ENCODE data around the gene FAN1. TPM values are rescaled to one million over a fixed set of nuclear protein-coding genes. Genes with fewer than 3 reads are reported as not detected.

Gene FAN1
- total and polyA plus RNA-seq, 2 of the 4 experiments (the other 2 are of a cell fraction) = 7.6 to 12.4 TPM

DNA sequence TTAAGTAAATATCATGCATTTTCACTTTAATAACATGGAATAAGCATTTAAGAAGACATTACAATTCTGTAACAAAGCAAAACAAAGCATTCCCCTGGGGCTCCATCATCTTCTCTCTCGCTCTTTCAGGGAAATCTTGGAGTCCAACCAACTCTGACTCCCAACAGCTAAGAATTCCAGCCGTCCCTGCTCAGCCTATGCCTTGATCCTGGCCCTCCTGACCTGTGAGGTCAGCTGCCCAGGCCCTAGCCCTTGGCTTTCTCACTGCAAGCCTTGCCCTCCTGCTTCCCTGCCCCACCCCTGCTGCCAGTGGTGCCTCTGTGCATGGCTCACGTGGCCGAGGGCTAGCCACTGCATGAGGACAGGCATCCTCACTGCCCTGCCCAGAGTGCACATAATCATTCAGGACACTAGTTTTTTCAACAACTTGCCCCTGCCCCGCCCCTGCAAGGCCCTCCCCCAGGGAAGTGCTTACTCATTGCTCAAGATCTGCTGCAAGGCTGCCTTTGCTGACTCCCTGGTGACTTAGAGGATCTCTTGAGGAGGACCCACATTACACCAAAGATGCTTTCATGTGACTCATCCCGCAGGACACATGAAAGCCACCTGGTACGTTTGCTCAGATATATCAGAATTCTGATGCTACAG is 50.1 kb downstream of the FAN1 start:
- peaks cover 0 to 14% of the 10 kb centered on the region in 2 experiments; a peak in 2 of 4 replicates for H3K79me1 ChIP-seq (ENCODE audit: low read depth in 1 of 2, low read length in 2 of 2)
- peak overlapping the region; percentile 59; the same call in 1 of the 3 replicates for H2BK15ac ChIP-seq (ENCODE audit: low read depth, low read length)
- peaks cover 28% of the 10 kb centered on the region for H3K36me3 ChIP-seq (ENCODE audit: control insufficient read depth, insufficient read depth, low read length)
- in situ Hi-C loops (cut with MboI; ENCODE audit: low sequenced_read_pairs) (no loop called here), dilution Hi-C loops (cut with HindIII; ENCODE audit: low sequenced_read_pairs, unreplicated experiment) (no loop called here), intact Hi-C loops (cut with micrococcal nuclease) (loop anchor here (1.0 to 2.0 kb wide), 2 partner anchors 37 to 175 kb away; partner anchors contain the start of gene MTMR10)
- peaks cover 3% of the 10 kb centered on the region for H4K20me1 ChIP-seq (ENCODE audit: insufficient read depth, low read length)
- peaks cover 9% of the 10 kb centered on the region for H3K4me1 ChIP-seq (ENCODE audit: control insufficient read depth, insufficient read depth, low read length)
- ChIA-PET POLR2A (ENCODE audit: unreplicated experiment) (no interaction called here), CTCF (interaction anchor here (1.8 kb wide), 1 partner anchor 175 kb away, joined by 3 read pairs; no protein-coding TSS in a partner anchor)
- peak overlapping the region; percentile 68 for H2AK9ac ChIP-seq (replicated peaks; ENCODE audit: low read depth, low read length, poor library complexity)
- no peaks in the 10 kb centered on the region for H3K9me3 ChIP-seq (ENCODE audit: control insufficient read depth, insufficient read depth, low read length)
- peak overlapping the region; percentile 91 for H3K4ac ChIP-seq (ENCODE audit: low read depth, low read length)
- H3K18ac ChIP-seq (ENCODE audit: low read depth, low read length) = peak overlapping the region; percentile 47
- H3K27me3 ChIP-seq (ENCODE audit: control insufficient read depth, insufficient read depth, low read length) = no peaks in the 10 kb centered on the region
- no peak overlapping the region for H3K9ac ChIP-seq (ENCODE audit: low read depth, low read length)
- H3K23ac ChIP-seq (ENCODE audit: low read depth, low read length) = peak overlapping the region; percentile 43
- ATAC-seq (ENCODE audit: low read depth) (peak; percentile 95), DNase-seq (peak; percentile 96)
- no peak overlapping the region for H3K4me3 ChIP-seq (ENCODE audit: insufficient read depth, low read depth, low read length)
- no TSS peak for BruUV-seq (replicated peaks)
- peaks cover 9% of the 10 kb centered on the region for H3K9me1 ChIP-seq (ENCODE audit: insufficient read depth, low read length)
- H2AFZ ChIP-seq (replicated peaks; ENCODE audit: low read length, poor library complexity) = peak overlapping the region; percentile 81
- peak overlapping the region; percentile 11; the same call in 1 of the 2 replicates for H4K5ac ChIP-seq (ENCODE audit: low read depth, low read length)
- peak overlapping the region; percentile 96; the same call in 1 of the 2 replicates for H2AK5ac ChIP-seq (ENCODE audit: low read depth, low read length)
- H3K14ac ChIP-seq (replicated peaks; ENCODE audit: low read depth, low read length) = peak overlapping the region; percentile 34
- peak overlapping the region; percentile 66 for H2BK120ac ChIP-seq (ENCODE audit: low read depth, low read length)
- H3K27ac ChIP-seq (ENCODE audit: insufficient read depth, low read length) = peak overlapping the region; percentile 86
- peak overlapping the region; percentile 88 for H2BK5ac ChIP-seq (ENCODE audit: low read depth, low read length, poor library complexity, severe bottlenecking)
- WGBS, 2 experiments (ENCODE audit: extremely low coverage in 2 of 2, insufficient read length in 1 of 2) = 0% methylated on average over 2 of the region's 7 CpGs; no CpG with 5 or more reads in 1 of the 2 experiments
- no peak overlapping the region; the same call in 1 of the 2 replicates for H3K4me2 ChIP-seq (ENCODE audit: low read depth, low read length)
- peak overlapping the region in 1 of 2 experiments; percentile 80; a peak in 2 of 4 replicates for H4K8ac ChIP-seq (ENCODE audit: low read depth in 2 of 2, low read length in 2 of 2)
- H3K56ac ChIP-seq (ENCODE audit: extremely low read depth, insufficient read depth, low read length) = no peak overlapping the region
- H4K91ac ChIP-seq (ENCODE audit: insufficient read depth, low read depth, low read length) = peak overlapping the region; percentile 82
- H2BK20ac ChIP-seq (ENCODE audit: low read depth, low read length) = peak overlapping the region; percentile 11; the same call in 1 of the 2 replicates
- TF ChIP-seq RCOR1 (IDR thresholded peaks at IDR 0.05; ENCODE audit: insufficient replicate concordance, low read length) = peak; percentile 41
- TF ChIP-seq BHLHE40 (IDR thresholded peaks at IDR 0.05; ENCODE audit: low read depth, low read length) = no peak
- TF ChIP-seq MAFK (IDR thresholded peaks at IDR 0.05; ENCODE audit: low read depth, low read length) = peak; percentile 43; the same call in 1 of the 2 replicates
- TF ChIP-seq CTCF (conservative IDR thresholded peaks at IDR 0.05; ENCODE audit: low read depth, low read length) = no peak
- peak; percentile 90 for TF ChIP-seq CEBPB (IDR thresholded peaks at IDR 0.05; ENCODE audit: low read depth, low read length)
- TF ChIP-seq CHD1 (IDR thresholded peaks at IDR 0.05; ENCODE audit: low read depth, low read length) = no peak
- TF ChIP-seq RFX5 (IDR thresholded peaks at IDR 0.05; ENCODE audit: low read depth, low read length) = no peak
- no peak for TF ChIP-seq POLR2A (IDR thresholded peaks at IDR 0.05; ENCODE audit: low read depth, low read length)
- TF ChIP-seq FOS (IDR thresholded peaks at IDR 0.05; ENCODE audit: low read depth, low read length) = peak; percentile 58
- TF ChIP-seq MXI1 (IDR thresholded peaks at IDR 0.05; ENCODE audit: borderline replicate concordance, low read depth, low read length) = peak; percentile 46; the same call in 1 of the 2 replicates
- TF ChIP-seq, protein P1, sequence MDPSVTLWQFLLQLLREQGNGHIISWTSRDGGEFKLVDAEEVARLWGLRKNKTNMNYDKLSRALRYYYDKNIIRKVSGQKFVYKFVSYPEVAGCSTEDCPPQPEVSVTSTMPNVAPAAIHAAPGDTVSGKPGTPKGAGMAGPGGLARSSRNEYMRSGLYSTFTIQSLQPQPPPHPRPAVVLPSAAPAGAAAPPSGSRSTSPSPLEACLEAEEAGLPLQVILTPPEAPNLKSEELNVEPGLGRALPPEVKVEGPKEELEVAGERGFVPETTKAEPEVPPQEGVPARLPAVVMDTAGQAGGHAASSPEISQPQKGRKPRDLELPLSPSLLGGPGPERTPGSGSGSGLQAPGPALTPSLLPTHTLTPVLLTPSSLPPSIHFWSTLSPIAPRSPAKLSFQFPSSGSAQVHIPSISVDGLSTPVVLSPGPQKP (IDR thresholded peaks at IDR 0.05; ENCODE audit: borderline replicate concordance, low read depth, low read length) = no peak
- peak; percentile 81 for TF ChIP-seq NFE2L2 (IDR thresholded peaks at IDR 0.05; ENCODE audit: low read depth, low read length)
- no peak for TF ChIP-seq USF2 (IDR thresholded peaks at IDR 0.05; ENCODE audit: low read depth, low read length)
- peak; percentile 32; the same call in 1 of the 2 replicates for TF ChIP-seq MAZ (IDR thresholded peaks at IDR 0.05; ENCODE audit: borderline replicate concordance, low read depth, low read length)
